Esophagus squamous epithelium (tissue), 5 donors: ENCODE results near the gene KRT3. TPM values are rescaled to one million over a fixed set of nuclear protein-coding genes. Genes with fewer than 3 reads are reported as not detected.

Source experiments
- DNase-seq: peaks from one replicate; lab custom pipeline; 2025; lab: John Stamatoyannopoulos, UW
- H3K27ac ChIP-seq, 4 donors: fragments of 200-600 bp; sonication (generic); one replicate each; pipeline ENCODE4 v1.5.1; 2016 to 2019; ENCODE audit warnings: mild to moderate bottlenecking in 1 of 4
- H3K27me3 ChIP-seq, 4 donors: fragments of 200-600 bp; sonication (generic); 1 replicate in 3 of 4; 2 replicates in 1 of 4; pipeline versions ENCODE4 v1.5.1 to v1.6.0; 2017 to 2021; ENCODE audit warnings: antibody characterized with exemption in 1 of 4
- H3K36me3 ChIP-seq, 3 donors: fragments of 200-600 bp; sonication (generic); one replicate each; pipeline ENCODE4 v1.5.1; 2016 to 2019
- H3K4me1 ChIP-seq, 3 donors: fragments of 200-600 bp; sonication (generic); one replicate each; pipeline ENCODE4 v1.5.1; 2017 to 2019
- H3K4me3 ChIP-seq, 4 donors: fragments of 200-600 bp; sonication (generic); 1 replicate in 3 of 4; 2 replicates in 1 of 4; pipeline ENCODE4 v1.5.1; 2016 to 2019; ENCODE audit warnings: mild to moderate bottlenecking in 2 of 4, moderate library complexity in 1 of 4
- H3K9me3 ChIP-seq, 3 donors: fragments of 200-600 bp; sonication (generic); one replicate each; pipeline ENCODE4 v1.5.1; 2016 to 2019
- CTCF ChIP-seq, 6 experiments: fragments of 450-650 bp in 4 of 6; fragments of 200-600 bp in 2 of 6; sonication (generic) in 2 of 6; IDR thresholded peaks; one replicate each; pipeline ENCODE4 v1.5.1; 2016 to 2019; ENCODE audit warnings: antibody characterized with exemption in 6 of 6, mild to moderate bottlenecking in 4 of 6, moderate library complexity in 4 of 6
- POLR2A ChIP-seq, 4 donors: fragments of 450-650 bp; IDR thresholded peaks; one replicate each; pipeline ENCODE4 v1.6.1; 2017; ENCODE audit warnings: antibody characterized with exemption in 4 of 4, mild to moderate bottlenecking in 4 of 4, moderate library complexity in 3 of 4
- WGBS, 2 donors: methylation state at CpG; one replicate each; pipeline ENCODE4 v1.1.5; 2018; 5-methylcytosine and 5-hydroxymethylcytosine counted together
- intact Hi-C: fragments of 100-400 bp; cut with DNase I; formaldehyde crosslinking; loops from one replicate; pipeline ENCODE4 v1.15.0; 2022
- total RNA-seq, 4 donors: library from RNA; depleted of rRNA; stranded (reverse); fragments of >200 nt; gene quantifications; one replicate each; pipeline ENCODE4 v1.1.0, GENCODE V29; 2016
- donor health status: DM: yes; HTN: yes; CAD: no.

The KRT3 gene
- total RNA-seq, 4 donors from 2014 or later, result 0.57 to 1.6 (median 0.86) TPM

GRCh38 chr12:52760623-52761022 is 35.3 kb downstream of the KRT3 start:
- Histone ChIP-seq H3K4me3 (no peak overlapping the region), H3K27me3 (peaks cover 0 to 36% (median 0%) of the 10 kb centered on the region in 4 donors), H3K36me3 (no peaks in the 10 kb centered on the region), H3K27ac (no peak overlapping the region), H3K4me1 (no peaks in the 10 kb centered on the region), H3K9me3 (peaks cover 0 to 27% (median 8%) of the 10 kb centered on the region in 3 donors)
- intact Hi-C loops, result no loop called here
- TF ChIP-seq POLR2A (IDR thresholded peaks at IDR 0.05) (no peak), CTCF (IDR thresholded peaks at IDR 0.05) (no peak)
- no peak for DNase-seq

- Histone ChIP-seq H3K4me1 (no peaks in the 10 kb centered on the region), H3K4me3 (no peak overlapping the region), H3K27me3 (peaks cover 0 to 43% (median 0%) of the 10 kb centered on the region in 4 donors), H3K9me3 (peaks cover 0 to 27% (median 8%) of the 10 kb centered on the region in 3 donors), H3K36me3 (no peaks in the 10 kb centered on the region), H3K27ac (no peak overlapping the region)
- no peak for TF ChIP-seq POLR2A (IDR thresholded peaks at IDR 0.05)
- TF ChIP-seq CTCF (IDR thresholded peaks at IDR 0.05), result no peak
- 44 to 61% methylated on average over 2 of the region's 2 CpGs for WGBS, 2 donors
- DNase-seq, result no peak
- intact Hi-C loops, result no loop called here
These were observed 36.2 kb downstream of the KRT3 start for GRCh38 chr12:52759695-52760094.

- 27 to 42% methylated on average over 2 of the region's 2 CpGs for WGBS, 2 donors
- DNase-seq, result no peak
- peaks cover 0 to 46% (median 0%) of the 10 kb centered on the region in 4 donors for H3K27me3 ChIP-seq
- H3K27ac ChIP-seq, result no peak overlapping the region
- intact Hi-C loops, result no loop called here
- TF ChIP-seq POLR2A (IDR thresholded peaks at IDR 0.05) (no peak), CTCF (IDR thresholded peaks at IDR 0.05) (no peak)
- H3K4me1 ChIP-seq, result no peaks in the 10 kb centered on the region
- H3K36me3 ChIP-seq, result no peaks in the 10 kb centered on the region
- H3K9me3 ChIP-seq, result peaks cover 0 to 27% (median 8%) of the 10 kb centered on the region in 3 donors
- H3K4me3 ChIP-seq, result no peak overlapping the region
These were observed 36.7 kb downstream of the KRT3 start for GRCh38 chr12:52759218-52759617.

- 20 to 61% methylated on average over 1 of the region's 1 CpG for WGBS, 2 donors
- intact Hi-C loops, result no loop called here
- DNase-seq, result no peak
- Histone ChIP-seq H3K4me3 (no peak overlapping the region), H3K36me3 (no peaks in the 10 kb centered on the region), H3K4me1 (no peaks in the 10 kb centered on the region), H3K27ac (no peak overlapping the region), H3K27me3 (peaks cover 0 to 58% (median 0%) of the 10 kb centered on the region in 4 donors), H3K9me3 (peaks cover 0 to 27% (median 8%) of the 10 kb centered on the region in 3 donors)
- TF ChIP-seq POLR2A (IDR thresholded peaks at IDR 0.05) (no peak), CTCF (IDR thresholded peaks at IDR 0.05) (no peak)
These were observed 38.3 kb downstream of the KRT3 start for GRCh38 chr12:52757449-52758176.

GRCh38 chr12:52756281-52756960 is 39.5 kb downstream of the KRT3 start:
- intact Hi-C loops, result no loop called here
- no peaks in the 10 kb centered on the region for H3K4me1 ChIP-seq
- WGBS, 2 donors, result 78 to 81% methylated on average over 8 of the region's 8 CpGs

More at GRCh38 chr12:52756281-52756960, 39.5 kb downstream of the KRT3 start:
- no peak for DNase-seq
- Histone ChIP-seq H3K4me3 (no peak overlapping the region), H3K9me3 (peaks cover 0 to 20% (median 8%) of the 10 kb centered on the region in 3 donors), H3K27ac (no peak overlapping the region), H3K27me3 (peaks cover 0 to 59% (median 0%) of the 10 kb centered on the region in 4 donors), H3K36me3 (no peaks in the 10 kb centered on the region)
- TF ChIP-seq POLR2A (IDR thresholded peaks at IDR 0.05) (no peak), CTCF (IDR thresholded peaks at IDR 0.05) (no peak)
